ENCODE results near the gene DNAH17. TPM values are rescaled to one million over a fixed set of nuclear protein-coding genes. Genes with fewer than 3 reads are reported as not detected.

Gene DNAH17
- total and polyA plus RNA-seq, 2 experiments from 2014 or later = 1.7 TPM; not detected in 1

DNA sequence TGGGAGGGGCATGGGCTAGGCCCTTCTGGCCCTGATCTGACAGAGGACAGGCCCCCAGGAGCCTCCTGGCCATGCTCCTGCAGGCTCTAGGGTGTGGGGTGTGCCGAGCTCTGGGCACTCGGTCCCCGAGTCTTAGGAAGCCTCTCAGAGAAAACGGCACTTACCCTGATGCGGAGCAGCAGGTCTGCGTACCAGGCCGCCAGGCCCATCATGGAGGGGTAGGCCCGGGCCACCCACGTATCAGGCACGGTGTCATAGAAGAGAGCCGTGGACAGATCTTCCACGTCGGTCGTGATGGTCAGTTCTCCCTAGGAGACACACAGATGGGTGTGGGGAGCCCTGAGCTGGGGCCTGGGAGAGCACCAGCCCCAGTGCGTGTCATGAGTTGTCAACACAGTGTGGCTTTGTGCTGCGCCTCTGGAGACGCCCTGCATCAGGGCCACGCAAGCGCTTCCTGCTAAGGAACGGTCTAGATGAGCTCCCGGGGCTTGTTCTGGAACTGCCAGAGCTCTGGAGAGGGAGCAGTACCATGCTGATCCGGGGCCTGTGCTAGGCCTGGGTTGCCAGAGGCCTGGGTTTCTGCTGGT is 150.8 kb downstream of the DNAH17 start:
- H3K36me3 ChIP-seq = peaks cover 7% of the 10 kb centered on the region
- peaks cover 5% of the 10 kb centered on the region for H3K4me1 ChIP-seq (ENCODE audit: low read depth)
- H3K27ac ChIP-seq = no peak overlapping the region
- no peaks in the 10 kb centered on the region for H3K27me3 ChIP-seq
- no peak for DNase-seq (ENCODE audit: low read depth in 1 of 2, low spot score in 1 of 2)
- H3K4me3 ChIP-seq = no peak overlapping the region
- H3K9me3 ChIP-seq (ENCODE audit: low read depth) = no peaks in the 10 kb centered on the region
- no peak for TF ChIP-seq CTCF (IDR thresholded peaks at IDR 0.05; ENCODE audit: low read depth, low read length)

GRCh38 chr17:78425429-78425828 is 151.8 kb downstream of the DNAH17 start:
- Histone ChIP-seq H3K4me3 (no peak overlapping the region), H3K4me1 (ENCODE audit: low read depth) (peaks cover 15% of the 10 kb centered on the region), H3K27me3 (no peaks in the 10 kb centered on the region), H3K27ac (no peak overlapping the region), H3K36me3 (peaks cover 7% of the 10 kb centered on the region), H3K9me3 (ENCODE audit: low read depth) (no peaks in the 10 kb centered on the region)
- no peak for TF ChIP-seq CTCF (IDR thresholded peaks at IDR 0.05; ENCODE audit: low read depth, low read length)
- DNase-seq (ENCODE audit: low read depth in 1 of 2, low spot score in 1 of 2) = no peak

DNA sequence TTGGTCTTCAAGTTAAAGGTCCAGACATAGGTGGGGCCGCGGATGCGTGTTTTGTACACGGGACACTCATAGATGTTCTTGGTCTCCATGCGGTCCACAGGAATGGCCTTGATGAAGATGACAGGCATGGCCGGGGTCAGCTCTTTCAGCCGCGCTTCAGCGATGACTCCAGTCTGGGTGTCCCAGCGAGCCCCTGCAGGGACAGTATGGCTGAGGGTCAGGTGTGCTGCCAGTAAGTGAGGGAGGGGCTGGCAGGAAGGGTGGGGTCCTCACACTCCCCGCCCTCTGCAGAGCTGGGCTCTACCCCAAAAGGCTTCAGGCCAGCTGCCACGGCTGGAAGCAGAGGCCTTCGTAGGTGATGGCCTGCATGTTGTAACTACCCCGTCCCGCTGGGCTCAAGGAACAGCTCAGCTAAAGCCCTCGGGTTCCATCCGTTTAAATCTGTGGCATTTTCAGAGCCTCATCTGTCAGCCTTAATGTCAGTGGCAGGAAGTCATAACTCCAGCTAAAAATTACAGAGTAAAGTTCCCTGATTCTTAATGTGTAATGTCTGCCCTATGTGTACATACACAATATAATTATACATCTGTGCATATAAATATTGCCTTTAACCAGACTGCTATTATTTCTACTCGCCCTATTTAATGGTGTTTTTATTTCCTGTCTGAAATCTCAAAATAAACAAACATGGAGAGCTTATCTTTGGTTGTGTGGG is 153.1 kb downstream of the DNAH17 start:
- H3K27me3 ChIP-seq = no peaks in the 10 kb centered on the region
- no peak overlapping the region for H3K4me3 ChIP-seq
- H3K4me1 ChIP-seq (ENCODE audit: low read depth) = peaks cover 15% of the 10 kb centered on the region
- TF ChIP-seq CTCF (IDR thresholded peaks at IDR 0.05; ENCODE audit: low read depth, low read length) = no peak
- no peak overlapping the region for H3K27ac ChIP-seq
- no peaks in the 10 kb centered on the region for H3K9me3 ChIP-seq (ENCODE audit: low read depth)
- peaks cover 9% of the 10 kb centered on the region for H3K36me3 ChIP-seq
- no peak for DNase-seq (ENCODE audit: low read depth in 1 of 2, low spot score in 1 of 2)

DNA sequence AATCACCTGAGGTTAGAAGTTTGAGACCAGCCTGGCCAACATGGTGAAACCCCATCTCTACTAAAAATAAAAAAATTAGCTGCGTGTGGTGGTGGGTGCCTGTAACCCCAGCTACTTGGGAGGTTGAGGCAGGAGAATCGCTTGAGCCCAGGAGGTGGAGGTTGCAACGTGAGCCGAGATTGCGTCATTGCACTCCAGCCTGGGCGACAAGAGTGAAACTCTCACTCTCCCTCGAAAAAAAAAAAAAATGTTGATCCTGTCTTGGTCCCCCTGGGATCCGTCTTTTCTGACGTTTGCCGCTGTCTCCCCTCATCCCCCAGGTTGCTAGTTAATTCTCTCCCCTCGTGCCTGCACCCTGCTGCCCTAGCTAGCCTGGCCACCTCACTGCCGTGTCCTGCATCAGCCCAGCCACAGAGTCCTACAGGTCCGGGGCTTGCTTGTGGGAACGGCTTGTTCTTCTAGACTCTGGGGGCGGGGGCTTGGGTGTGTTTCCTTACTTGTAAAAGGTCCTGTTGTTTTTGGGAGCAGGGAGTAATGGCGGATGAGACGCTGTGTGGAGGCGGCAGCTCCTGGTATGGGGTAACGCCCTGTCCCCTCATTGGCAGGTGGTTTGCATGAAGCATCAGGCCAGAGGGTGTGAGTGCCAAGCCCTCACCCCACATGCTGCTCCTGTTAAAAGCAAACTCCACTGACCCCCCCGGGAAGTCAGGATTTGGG is 154.2 kb downstream of the DNAH17 start:
- TF ChIP-seq CTCF (IDR thresholded peaks at IDR 0.05; ENCODE audit: low read depth, low read length) = no peak
- H3K4me1 ChIP-seq (ENCODE audit: low read depth) = peaks cover 15% of the 10 kb centered on the region
- no peak overlapping the region for H3K27ac ChIP-seq
- no peak overlapping the region for H3K4me3 ChIP-seq
- DNase-seq (ENCODE audit: low read depth in 1 of 2, low spot score in 1 of 2) = no peak
- no peaks in the 10 kb centered on the region for H3K27me3 ChIP-seq
- H3K36me3 ChIP-seq = peaks cover 9% of the 10 kb centered on the region
- H3K9me3 ChIP-seq (ENCODE audit: low read depth) = no peaks in the 10 kb centered on the region

GRCh38 chr17:78422267-78422605 is 155.0 kb downstream of the DNAH17 start:
- no peak for TF ChIP-seq CTCF (IDR thresholded peaks at IDR 0.05; ENCODE audit: low read depth, low read length)
- no peaks in the 10 kb centered on the region for H3K27me3 ChIP-seq
- DNase-seq (ENCODE audit: low read depth in 1 of 2, low spot score in 1 of 2) = no peak
- H3K4me1 ChIP-seq (ENCODE audit: low read depth) = peaks cover 18% of the 10 kb centered on the region
- H3K27ac ChIP-seq = no peak overlapping the region
- no peaks in the 10 kb centered on the region for H3K9me3 ChIP-seq (ENCODE audit: low read depth)
- peaks cover 9% of the 10 kb centered on the region for H3K36me3 ChIP-seq
- H3K4me3 ChIP-seq = no peak overlapping the region

All from cardiac muscle cell (in vitro differentiated cells and primary cell).